PC-9 (cell line): ENCODE data around the gene VWA3B. TPM values are rescaled to one million over a fixed set of nuclear protein-coding genes. Genes with fewer than 3 reads are reported as not detected.

Experiments
- BruUV-seq: library from RNA; stranded (reverse); fragments of 400-500 nt; replicated peaks from 2 replicates; lab custom pipeline; 2021; lab: Mats Ljungman, UMichigan
- CTCF ChIA-PET: fragments of 300-600 bp; sonication (Branson Sonifier 250); formaldehyde crosslinking; loops from one replicate; lab custom pipeline; 2022; ENCODE audit warnings: antibody characterized with exemption; lab: Charles Lee
- POLR2A ChIA-PET: fragments of 300-600 bp; sonication (Branson Sonifier 250); formaldehyde crosslinking; loops from one replicate; lab custom pipeline; 2022; ENCODE audit warnings: antibody characterized with exemption; ENCODE audit not compliant: unreplicated experiment; lab: Charles Lee
- DNase-seq, 2 experiments: peaks; one replicate each; pipeline versions ENCODE4 v3.0.0 to v3.0.0-alpha.2; 2015 to 2022; ENCODE audit warnings: mixed read lengths in 1 of 2
- H2AFZ ChIP-seq: fragments of 200-600 bp; sonication (generic); 2 replicates; pipeline ENCODE4 v1.8.1; 2017; ENCODE audit warnings: antibody characterized with exemption
- H3F3A ChIP-seq: fragments of 200-600 bp; sonication (generic); 2 replicates; pipeline ENCODE4 v1.8.1; 2017; ENCODE audit warnings: antibody characterized with exemption, mild to moderate bottlenecking, low read depth; ENCODE audit not compliant: insufficient read depth
- H3K27ac ChIP-seq: fragments of 200-600 bp; sonication (generic); 2 replicates; pipeline ENCODE4 v1.6.1; 2016; ENCODE audit warnings: mixed run types
- H3K27me3 ChIP-seq: fragments of 200-600 bp; sonication (generic); 2 replicates; pipeline ENCODE4 v1.6.1; 2016; ENCODE audit warnings: low read depth, mixed run types; ENCODE audit not compliant: insufficient read depth
- H3K36me3 ChIP-seq: fragments of 200-600 bp; sonication (generic); 2 replicates; pipeline ENCODE4 v1.6.1; 2016; ENCODE audit warnings: low read depth, mixed run types
- H3K4me1 ChIP-seq: fragments of 200-600 bp; sonication (generic); replicated peaks from 2 replicates; pipeline ENCODE4 v1.6.1; 2016; ENCODE audit warnings: mixed run types; ENCODE audit not compliant: insufficient read depth
- H3K4me2 ChIP-seq: fragments of 200-600 bp; sonication (generic); 2 replicates; pipeline ENCODE4 v1.6.1; 2017; ENCODE audit warnings: mixed run types
- H3K4me3 ChIP-seq: fragments of 200-600 bp; sonication (generic); 2 replicates; pipeline ENCODE4 v1.6.1; 2016; ENCODE audit warnings: mixed run types
- H3K79me2 ChIP-seq: fragments of 200-600 bp; sonication (generic); 2 replicates; pipeline ENCODE4 v1.6.1; 2017; ENCODE audit warnings: low read depth, mixed run types
- H3K9me2 ChIP-seq: fragments of 200-600 bp; sonication (generic); 2 replicates; pipeline ENCODE4 v1.8.1; 2017; ENCODE audit warnings: mild to moderate bottlenecking; ENCODE audit not compliant: insufficient read depth
- H3K9me3 ChIP-seq: fragments of 200-600 bp; sonication (generic); 2 replicates; pipeline ENCODE4 v1.8.1; 2016; ENCODE audit warnings: low read depth; ENCODE audit not compliant: insufficient read depth
- H4K20me1 ChIP-seq: fragments of 200-600 bp; sonication (generic); 2 replicates; pipeline ENCODE4 v1.8.1; 2017; ENCODE audit not compliant: insufficient read depth
- CTCF ChIP-seq: fragments of 200-600 bp; sonication (generic); conservative IDR thresholded peaks from 2 replicates; pipeline ENCODE4 v1.6.1; 2017; ENCODE audit warnings: mixed run types, antibody characterized with exemption, mild to moderate bottlenecking, moderate library complexity
- EZH2 ChIP-seq: fragments of 200-600 bp; sonication (generic); IDR thresholded peaks from 2 replicates; pipeline ENCODE4 v1.8.0; 2017; ENCODE audit warnings: antibody characterized with exemption, low read depth
- intact Hi-C: fragments of 100-400 bp; cut with micrococcal nuclease; formaldehyde crosslinking; loops from one replicate; pipeline ENCODE4 v1.10.0; 2022; ENCODE audit not compliant: unreplicated experiment
- total RNA-seq: library from RNA; stranded (reverse); gene quantifications from 2 replicates; pipeline ENCODE4 v1.2.3, GENCODE V29; 2021

VWA3B gene
- total RNA-seq, 1 experiment from 2014 or later = not detected

- peaks cover 27% of the 10 kb centered on the region; the same call in 1 of the 2 replicates for H3F3A ChIP-seq
- H3K9me3 ChIP-seq = no peaks in the 10 kb centered on the region; the same call in 1 of the 2 replicates
- no peaks in the 10 kb centered on the region for H3K9me2 ChIP-seq
- no peaks in the 10 kb centered on the region for H4K20me1 ChIP-seq
- intact Hi-C loops = no loop called here
- no peaks in the 10 kb centered on the region for H3K27me3 ChIP-seq
- ChIA-PET CTCF (interaction anchor here (0.6 kb wide), 1 partner anchor 12 kb away, joined by 7 read pairs; no protein-coding TSS in a partner anchor), POLR2A (interaction anchor here (0.6 kb wide), 1 partner anchor 26 kb away, joined by 3 read pairs; no protein-coding TSS in a partner anchor)
- no peaks in the 10 kb centered on the region for H3K79me2 ChIP-seq
- H3K4me1 ChIP-seq = peaks cover 37% of the 10 kb centered on the region
- no peak overlapping the region for H3K4me3 ChIP-seq
- H3K27ac ChIP-seq = peak overlapping the region; percentile 64
- TF ChIP-seq EZH2 = no peak
- no peak for TF ChIP-seq CTCF
- no TSS peak for BruUV-seq
- DNase-seq = peak in 1 of 2 experiments; percentile 80
- no peaks in the 10 kb centered on the region for H3K36me3 ChIP-seq
- H2AFZ ChIP-seq = 0 out of 2 replicates have a peak overlapping the region, but pooled peaks have one; percentile 36
- H3K4me2 ChIP-seq = peak overlapping the region; percentile 41
Measured at GRCh38 chr2:98359986-98360385, 273.0 kb downstream of the VWA3B start.

Other genes starting within 250 kb of the VWA3B start
- 22.8 and 29.6 TPM in 2 replicates for gene TMEM131, start 91.2 kb upstream of the VWA3B start, total RNA-seq